HG03066 (cell line): Measurements from ENCODE around the gene NEK7.
A peak's percentile ranks its signal among the peaks of the same experiment; 100 is the strongest.

Experiments used
- ATAC-seq: cut with Tn5 transposase; IDR thresholded peaks from one replicate; pipeline ENCODE4 v1.9.1; 2021; ENCODE audit warnings: low read depth; ENCODE audit not compliant: unreplicated experiment

NEK7 gene

DNA sequence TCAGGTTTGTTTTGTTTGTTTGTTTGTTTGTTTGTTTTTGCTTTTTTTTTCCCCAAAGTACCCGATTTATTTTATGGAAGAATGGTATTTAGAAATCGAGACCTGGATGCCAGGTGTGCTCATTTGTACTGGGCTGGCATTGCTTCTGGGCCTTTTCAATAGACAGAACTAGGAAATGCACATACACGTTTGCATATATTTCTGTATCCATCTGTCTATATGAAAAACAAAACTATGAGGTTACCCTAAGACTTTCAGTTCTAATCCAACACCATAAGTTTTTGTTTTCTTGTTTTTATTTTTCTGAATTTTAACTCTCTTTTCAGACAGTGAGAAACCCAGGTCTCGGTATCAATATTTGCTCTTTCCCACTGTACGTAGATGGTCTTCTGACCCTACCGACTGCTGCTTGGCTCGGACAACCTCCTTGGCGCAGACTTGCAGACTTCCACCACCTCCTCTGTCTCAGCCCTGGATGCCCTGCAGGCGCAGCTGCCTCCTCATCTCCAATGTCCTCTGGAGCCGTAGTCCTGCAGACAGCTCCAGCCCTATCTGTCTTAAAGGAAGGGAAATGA is 171.7 kb downstream of the NEK7 start:
- ATAC-seq = no peak

DNA sequence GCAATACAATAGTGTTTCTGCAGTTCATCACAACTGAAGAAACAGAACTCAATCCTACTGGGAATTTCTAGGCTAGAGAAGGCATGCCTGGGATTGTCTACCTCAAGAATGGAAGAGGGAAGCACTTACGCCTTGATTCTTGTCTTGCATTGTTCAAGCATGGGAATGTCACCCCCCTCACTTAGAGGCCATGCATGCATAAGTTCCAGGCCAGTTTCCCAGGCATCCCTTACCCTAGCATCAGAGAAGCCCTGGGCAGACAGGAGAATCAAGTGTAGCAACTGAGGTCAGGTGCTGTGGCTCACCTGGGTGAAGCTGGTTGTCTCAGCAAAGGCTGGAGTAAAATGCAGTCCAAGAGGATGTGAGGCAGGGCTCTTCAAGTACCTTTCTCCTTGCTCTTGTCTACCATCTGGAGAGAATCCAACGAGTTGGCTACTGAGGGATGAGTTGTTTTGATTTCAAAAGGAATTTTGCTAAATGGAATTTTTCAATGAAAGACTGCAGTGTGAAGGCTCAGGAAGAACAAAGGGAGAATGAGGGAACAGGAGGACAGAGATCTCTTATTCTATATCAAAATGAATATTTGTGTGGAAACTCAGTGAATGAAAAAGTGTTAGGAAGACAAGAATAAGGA is 174.3 kb downstream of the NEK7 start:
- no peak for ATAC-seq

DNA sequence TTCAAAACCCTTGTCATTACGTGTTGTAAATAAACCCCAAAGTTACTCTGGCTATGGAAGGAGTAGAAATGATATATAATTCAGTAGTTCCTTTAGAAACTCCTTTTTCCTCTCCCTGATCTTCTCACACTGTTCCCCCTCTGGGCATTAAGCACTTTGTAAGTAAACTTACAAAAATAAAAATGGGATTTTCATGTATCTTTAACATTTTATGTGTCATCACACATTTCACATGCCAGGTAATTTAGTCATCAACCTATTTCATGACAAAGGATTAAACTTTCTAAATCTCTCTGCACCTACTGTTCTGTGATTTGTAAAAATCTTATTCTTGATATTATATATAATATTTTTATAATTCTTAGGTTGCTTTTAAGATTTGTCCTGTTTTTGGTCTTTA is 176.9 kb downstream of the NEK7 start:
- no peak for ATAC-seq

DNA sequence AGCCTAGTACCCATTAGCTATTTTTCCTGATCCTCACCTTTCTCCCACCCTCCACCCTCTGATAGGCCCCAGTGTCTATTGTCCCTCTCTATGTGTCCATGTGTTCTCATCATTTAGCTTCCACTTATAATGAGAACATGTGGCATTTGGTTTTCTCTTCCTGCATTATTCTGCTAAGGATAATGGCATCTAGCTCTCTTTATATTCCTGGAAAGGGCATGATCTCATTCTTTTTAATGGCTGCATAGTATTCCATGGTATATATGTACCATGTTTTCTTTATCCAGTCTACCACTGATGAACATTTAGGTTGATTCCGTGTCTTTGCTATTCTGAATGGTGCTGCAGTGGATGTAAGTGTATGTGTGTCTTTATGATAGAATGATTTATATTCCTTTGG is 178.9 kb downstream of the NEK7 start:
- no peak for ATAC-seq

DNA sequence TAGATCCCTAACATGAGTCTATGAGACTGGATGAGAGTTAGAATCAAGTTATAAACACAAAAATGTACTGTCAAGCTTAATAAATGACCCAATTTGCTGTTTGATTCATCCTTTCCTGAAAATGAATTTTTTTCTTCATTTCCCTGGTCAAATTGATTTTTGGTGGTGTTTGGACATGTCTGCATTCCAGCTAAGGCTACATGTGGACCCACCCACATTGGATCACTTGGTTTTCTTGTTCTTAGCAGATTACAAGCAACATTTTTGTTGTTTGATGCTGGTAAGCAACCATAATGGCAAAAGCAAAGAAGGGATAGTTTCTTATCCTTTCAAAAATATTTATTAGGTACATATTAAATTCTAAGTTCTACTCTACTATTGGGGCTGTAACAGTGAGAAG is 181.1 kb downstream of the NEK7 start:
- ATAC-seq = no peak

DNA sequence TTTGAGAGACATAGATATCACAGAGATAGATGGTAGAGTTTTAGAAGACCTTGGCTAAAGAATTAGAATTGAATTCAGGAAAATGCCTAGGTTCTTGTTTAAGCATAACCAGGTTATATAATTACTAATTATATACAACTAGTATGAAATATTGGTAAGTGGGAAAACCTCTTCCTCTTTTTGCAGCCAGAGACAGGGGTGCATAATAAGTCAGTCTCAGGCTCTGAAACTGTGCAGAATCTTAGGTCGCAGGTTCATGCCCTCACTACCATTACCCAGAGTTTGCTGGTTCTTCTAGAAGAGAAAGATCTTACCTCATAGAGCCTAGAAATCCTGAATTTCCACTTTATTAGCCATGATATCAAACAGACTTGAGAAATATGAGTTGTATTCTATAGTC is 183.3 kb downstream of the NEK7 start:
- ATAC-seq = no peak

DNA sequence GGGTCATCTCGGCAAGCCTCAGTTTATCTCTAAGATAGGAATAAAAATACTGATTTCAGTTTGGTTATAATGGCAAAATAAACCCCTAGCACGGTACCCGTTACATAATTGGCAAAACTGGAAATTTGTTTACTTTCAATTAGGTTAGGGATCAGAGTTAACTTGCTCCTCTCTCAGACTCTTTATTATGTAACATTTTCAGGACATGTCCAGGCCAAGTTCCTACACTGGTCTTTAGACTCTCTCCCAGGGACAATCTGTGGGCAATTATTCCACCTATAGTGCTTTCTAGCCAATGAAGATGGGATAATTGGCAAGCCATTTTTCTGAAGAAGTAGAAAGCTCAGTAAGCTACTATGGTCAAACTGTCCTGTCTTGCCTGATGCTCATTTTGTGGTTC is 189.4 kb downstream of the NEK7 start:
- ATAC-seq = no peak

DNA sequence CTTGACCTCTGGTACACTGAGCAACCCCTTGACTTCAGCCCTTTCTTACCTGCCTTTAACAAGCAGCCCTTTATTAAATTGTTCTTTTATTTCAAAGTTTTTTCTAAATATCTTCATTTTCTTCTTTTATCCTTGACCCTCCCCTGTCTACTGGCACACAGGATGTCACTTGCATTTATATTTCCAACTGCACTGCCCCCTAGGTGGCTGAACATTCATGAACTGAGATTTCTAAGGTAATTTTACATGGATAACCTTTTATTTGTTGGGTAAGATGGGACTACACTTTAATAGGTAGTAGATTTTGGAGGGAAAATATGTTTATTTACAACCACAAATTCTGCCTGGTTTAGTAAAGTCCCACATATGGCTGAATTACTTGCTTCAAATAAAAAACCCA is 193.7 kb downstream of the NEK7 start:
- no peak for ATAC-seq

DNA sequence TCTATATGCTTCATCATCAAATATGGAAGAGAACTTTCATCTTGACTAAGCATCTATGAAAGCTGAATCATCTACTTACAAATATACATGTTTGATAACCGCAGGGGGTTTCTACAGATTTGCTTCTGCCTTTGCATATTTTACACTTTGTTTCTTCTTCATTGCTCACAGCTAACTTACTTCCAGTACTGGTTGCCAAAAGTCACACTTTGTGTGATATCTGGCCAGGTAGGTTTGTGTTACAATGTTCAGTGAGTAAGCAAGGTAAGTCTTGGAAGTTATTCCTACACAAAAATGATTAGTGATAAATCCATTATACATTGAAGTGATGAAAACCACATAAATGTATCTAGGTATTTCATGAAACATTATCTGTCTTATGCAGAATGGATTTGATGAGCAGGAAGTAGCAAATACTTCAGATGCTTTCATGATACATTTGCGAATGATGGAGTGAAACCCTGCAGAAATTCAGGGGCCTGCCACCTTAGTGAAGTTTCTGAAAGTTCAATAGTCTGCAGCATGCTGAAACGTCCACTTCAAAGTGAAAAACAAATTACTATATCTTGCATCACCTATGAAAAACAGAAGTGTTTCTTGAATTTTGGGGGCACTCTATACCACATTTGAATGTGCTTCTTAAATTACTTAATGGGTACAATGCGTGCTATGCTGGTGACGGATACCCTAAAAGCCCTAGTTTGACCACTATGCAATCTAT is 196.3 kb downstream of the NEK7 start:
- peak; percentile 80 for ATAC-seq

DNA sequence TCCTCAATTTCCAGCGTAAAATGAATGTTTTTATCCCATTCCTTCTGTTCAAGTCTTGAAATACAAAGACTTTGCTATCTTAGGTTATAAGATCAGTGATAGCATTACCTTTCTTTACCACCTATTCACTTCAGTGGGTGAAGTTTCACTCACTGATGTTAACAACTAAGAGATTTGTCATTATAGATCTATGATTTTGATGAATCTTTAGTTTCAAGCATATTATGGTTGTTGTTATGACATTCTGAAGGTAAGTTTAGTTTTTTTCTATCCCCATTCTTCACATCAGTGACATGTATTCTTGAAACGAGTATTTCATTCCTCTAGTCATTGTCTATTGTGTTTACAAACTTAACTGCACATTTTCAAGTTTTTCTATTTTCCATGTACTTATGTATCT is 201.1 kb downstream of the NEK7 start:
- no peak for ATAC-seq

DNA sequence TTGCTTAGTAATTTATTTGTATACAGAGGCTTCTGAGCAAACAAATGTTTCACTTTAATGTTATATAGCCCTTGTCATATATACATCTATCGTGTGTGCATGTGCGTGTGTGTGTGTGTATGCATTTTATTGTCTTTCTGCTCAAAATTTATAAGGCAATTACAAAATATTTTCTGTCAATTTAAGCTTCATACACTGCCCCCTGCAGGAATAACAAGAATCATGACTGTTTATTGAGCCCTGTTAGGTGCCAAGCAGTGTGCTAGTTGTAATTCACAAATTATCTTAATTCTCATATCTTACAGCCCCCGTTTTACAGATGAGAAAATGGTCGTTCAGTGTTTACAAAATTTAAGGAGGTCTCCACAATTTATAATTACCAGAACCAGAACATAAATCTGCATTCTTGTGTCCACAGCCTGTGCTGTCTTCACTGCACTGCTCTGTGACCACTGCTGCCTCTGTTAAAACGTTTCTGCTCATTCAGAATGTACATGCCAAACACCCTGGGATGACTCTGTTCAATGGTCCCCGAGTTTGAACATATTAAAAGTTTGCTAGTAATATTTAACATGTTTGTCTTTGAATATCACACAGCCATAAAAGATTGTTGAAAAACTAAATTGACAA is 202.3 kb downstream of the NEK7 start:
- no peak for ATAC-seq

DNA sequence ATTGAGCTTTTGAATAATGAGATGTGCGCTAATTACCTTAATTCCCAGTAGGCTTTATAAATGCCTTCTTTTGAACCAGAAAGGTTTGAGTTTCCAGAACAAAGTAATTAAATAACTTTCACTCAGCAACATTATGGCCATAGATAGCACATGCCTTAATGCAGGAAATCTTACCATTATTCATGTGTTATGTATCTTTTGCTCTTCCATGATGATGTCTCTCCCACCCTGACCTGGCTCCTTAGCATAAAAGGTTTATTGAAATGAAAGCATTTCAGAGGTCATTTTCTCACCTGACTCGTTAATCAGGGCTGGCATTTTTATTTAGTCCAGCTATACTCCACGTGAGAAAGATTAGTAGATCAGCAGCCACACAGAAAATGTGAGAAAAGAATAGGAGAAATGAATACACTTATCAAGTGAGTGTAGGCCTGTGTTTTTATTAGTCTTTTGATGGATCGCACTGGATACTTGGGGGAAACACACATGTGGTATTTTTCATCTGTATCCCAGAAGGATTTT is 203.5 kb downstream of the NEK7 start:
- no peak for ATAC-seq

DNA sequence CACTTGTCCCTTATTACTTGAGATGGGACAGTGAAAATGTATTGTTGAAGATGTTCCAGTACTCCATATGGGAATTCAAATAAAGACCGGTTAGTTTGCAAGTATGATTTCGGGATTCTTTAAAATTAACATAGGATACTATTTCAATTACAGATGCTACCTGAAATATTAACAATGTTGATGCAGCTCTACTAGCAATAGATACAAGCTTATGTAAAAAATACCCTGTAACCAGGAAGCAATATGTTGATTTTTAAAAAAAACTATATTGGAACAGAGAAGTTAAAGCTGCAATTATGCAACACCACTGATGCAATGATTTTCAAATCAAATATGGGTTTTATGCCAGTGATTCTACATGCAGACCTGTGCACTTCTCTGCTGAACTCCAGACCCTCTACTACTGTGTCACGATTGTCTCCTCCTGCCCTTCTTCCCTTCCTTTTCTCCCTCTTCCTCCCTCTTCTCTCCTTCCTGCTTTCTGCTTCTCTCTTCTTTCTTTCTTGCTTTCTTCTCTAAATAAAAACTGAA is 204.5 kb downstream of the NEK7 start:
- no peak for ATAC-seq

DNA sequence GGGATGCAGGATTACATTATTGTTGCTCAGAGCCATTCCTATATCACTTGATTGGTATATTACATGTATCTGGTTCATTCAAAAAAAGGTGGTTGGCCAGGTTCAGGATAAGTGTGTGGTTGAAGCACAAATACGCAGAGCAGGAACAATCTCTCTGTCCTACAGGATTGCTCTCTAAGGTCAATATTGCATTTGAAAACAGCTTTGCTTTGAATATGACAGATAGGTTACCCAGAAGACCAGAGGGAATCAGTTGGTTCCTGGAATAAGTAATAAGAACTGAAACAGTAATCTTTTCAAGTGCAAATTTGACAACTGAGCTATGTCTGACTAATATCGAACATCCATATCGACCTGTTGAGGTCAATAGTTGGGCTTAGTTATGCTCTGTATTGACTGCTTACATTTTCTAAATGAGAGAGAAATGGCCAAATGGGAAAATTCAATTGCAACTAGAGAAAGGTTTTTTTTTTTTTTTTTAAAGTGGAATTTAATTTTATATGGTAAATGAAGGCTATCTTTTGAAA is 206.9 kb downstream of the NEK7 start:
- no peak for ATAC-seq

DNA sequence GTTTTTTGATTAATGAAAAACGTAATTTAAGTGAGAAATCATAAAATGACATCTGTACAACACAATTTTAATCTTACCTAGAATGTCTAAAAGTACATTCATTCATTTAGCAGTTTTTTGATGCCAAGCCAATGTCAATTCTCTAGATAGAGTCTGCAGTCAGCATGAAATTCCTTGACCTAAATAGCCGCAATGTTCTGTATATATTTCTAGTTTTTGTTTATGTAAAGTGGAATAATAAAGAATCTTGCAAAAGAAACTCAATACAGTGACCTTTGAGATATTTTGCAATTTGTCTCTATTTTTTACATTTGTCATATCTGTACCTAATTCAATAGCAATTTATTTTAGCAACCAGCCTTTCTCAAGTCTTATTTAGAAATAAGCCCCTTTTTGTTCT is 207.7 kb downstream of the NEK7 start:
- no peak for ATAC-seq

DNA sequence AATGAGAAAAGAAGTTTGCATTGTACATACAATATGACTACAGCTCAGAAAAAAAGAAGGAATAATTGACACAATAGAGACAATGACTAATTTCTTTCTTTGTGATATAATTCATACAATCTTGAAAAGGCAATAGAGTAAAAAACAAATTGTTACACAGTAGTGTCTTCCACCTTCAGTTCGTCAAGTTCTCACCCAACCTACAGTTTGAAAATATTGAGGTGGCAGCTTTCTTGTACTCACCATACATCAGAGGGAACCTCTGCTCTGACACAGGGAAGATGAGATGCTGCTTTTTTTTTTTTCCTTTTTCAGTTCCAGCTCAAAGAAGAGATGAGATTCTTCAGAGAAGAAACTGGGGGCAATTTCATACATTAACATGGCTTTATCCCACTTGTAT is 210.5 kb downstream of the NEK7 start:
- ATAC-seq = no peak

DNA sequence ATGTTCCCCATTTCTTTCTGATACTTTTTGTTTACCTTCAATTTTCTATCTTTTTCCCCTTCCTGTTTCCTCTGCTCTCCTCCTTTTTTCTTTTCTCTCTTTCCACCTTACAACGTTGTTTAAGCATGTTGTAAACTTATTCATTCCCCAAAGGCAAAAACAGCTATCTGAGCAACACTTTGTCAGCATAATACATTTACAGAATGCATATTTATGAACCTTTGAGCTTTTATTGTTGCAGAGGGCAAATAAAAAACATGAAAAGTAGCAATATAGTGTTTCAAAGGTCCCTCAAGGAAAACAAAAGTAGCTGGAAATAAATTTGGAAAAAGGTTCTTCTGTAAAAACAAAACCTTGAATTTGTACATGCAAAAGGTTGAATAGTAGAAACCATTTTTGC is 214.2 kb downstream of the NEK7 start:
- no peak for ATAC-seq
